HG03565 (cell line): ENCODE data around the gene CCL5.

Experiments used
- ATAC-seq: cut with Tn5 transposase; IDR thresholded peaks from one replicate; pipeline ENCODE4 v1.9.1; 2021; ENCODE audit warnings: mild to moderate bottlenecking, moderate library complexity; ENCODE audit not compliant: unreplicated experiment

The CCL5 gene

GRCh38 chr17:35870906-35871819 lies 9.0 kb downstream of the CCL5 start:
- ATAC-seq, result no peak

- ATAC-seq, result no peak
Observed at GRCh38 chr17:35868737-35869136, 11.4 kb downstream of the CCL5 start, which contains the start of gene HEATR9. Gene HEATR9, minus strand, starts transcription at chr17:35868891. Its CDS starts 149 bp downstream, at chr17:35868742.

GRCh38 chr17:35867574-35867973 lies 12.6 kb downstream of the CCL5 start:
- ATAC-seq, result no peak

GRCh38 chr17:35866341-35866950 lies 13.7 kb downstream of the CCL5 start:
- no peak for ATAC-seq

GRCh38 chr17:35865412-35866340 lies 14.5 kb downstream of the CCL5 start:
- ATAC-seq, result no peak

GRCh38 chr17:35864853-35865252 lies 15.3 kb downstream of the CCL5 start:
- ATAC-seq, result no peak

- no peak for ATAC-seq
Observed at GRCh38 chr17:35856603-35857002, 23.6 kb downstream of the CCL5 start.

- no peak for ATAC-seq
Observed at GRCh38 chr17:35855965-35856364, 24.2 kb downstream of the CCL5 start.

GRCh38 chr17:35849469-35850348 lies 30.5 kb downstream of the CCL5 start:
- ATAC-seq, result no peak

- ATAC-seq, result no peak
Observed at GRCh38 chr17:35847633-35848373, 32.4 kb downstream of the CCL5 start.

- no peak for ATAC-seq
Observed at GRCh38 chr17:35847006-35847405, 33.2 kb downstream of the CCL5 start.

- ATAC-seq, result no peak
Observed at GRCh38 chr17:35846055-35846809, 33.9 kb downstream of the CCL5 start.

GRCh38 chr17:35844547-35844946 lies 35.6 kb downstream of the CCL5 start:
- ATAC-seq, result no peak

GRCh38 chr17:35843698-35844097 lies 36.5 kb downstream of the CCL5 start:
- ATAC-seq, result no peak

- no peak for ATAC-seq
Observed at GRCh38 chr17:35842239-35842638, 37.9 kb downstream of the CCL5 start.

- ATAC-seq, result no peak
Observed at GRCh38 chr17:35841505-35841904, 38.7 kb downstream of the CCL5 start.

GRCh38 chr17:35841101-35841500 lies 39.1 kb downstream of the CCL5 start:
- no peak for ATAC-seq

GRCh38 chr17:35825206-35825605 lies 55.0 kb downstream of the CCL5 start:
- ATAC-seq, result no peak
